Neural cell (in vitro differentiated cells): ENCODE results near the gene CCDC47. TPM values are rescaled to one million over a fixed set of nuclear protein-coding genes. Genes with fewer than 3 reads are reported as not detected.

Source experiments
- H2AFZ ChIP-seq: fragments of 200-600, 300-800 bp; sonication (generic), shearing (Covaris generic); 2 replicates; pipeline ENCODE4 v1.6.0; 2014; ENCODE audit warnings: low read depth, mild to moderate bottlenecking, antibody characterized with exemption, low read length, moderate library complexity
- H3F3A ChIP-seq: fragments of 200-600 bp; shearing (Covaris generic); 2 replicates; pipeline ENCODE4 v1.6.1; 2016; ENCODE audit warnings: mild to moderate bottlenecking, moderate library complexity, mixed read lengths, antibody characterized with exemption, low read length; ENCODE audit not compliant: insufficient read depth, poor library complexity, severe bottlenecking
- H3K27ac ChIP-seq: fragments of 200-600, 300-800 bp; sonication (generic), shearing (Covaris generic); 2 replicates; pipeline ENCODE4 v1.5.1; 2014; ENCODE audit warnings: mild to moderate bottlenecking, low read length, moderate library complexity
- H3K27me3 ChIP-seq: fragments of 300-800, 200-600 bp; sonication (generic), shearing (Covaris generic); 2 replicates; pipeline ENCODE4 v1.6.0; 2014; ENCODE audit warnings: mild to moderate bottlenecking, low read depth, low read length, moderate library complexity; ENCODE audit not compliant: insufficient read depth
- H3K36me3 ChIP-seq: fragments of 300-800, 200-600 bp; sonication (generic), shearing (Covaris generic); 2 replicates; pipeline ENCODE4 v1.5.1; 2014; ENCODE audit warnings: mild to moderate bottlenecking, antibody characterized with exemption, low read length, moderate library complexity; ENCODE audit not compliant: insufficient read depth
- H3K4me2 ChIP-seq: fragments of 300-800, 200-600 bp; sonication (generic), shearing (Covaris generic); 2 replicates; pipeline ENCODE4 v1.6.0; 2014; ENCODE audit warnings: mild to moderate bottlenecking, low read length
- H3K4me3 ChIP-seq: fragments of 300-800, 200-600 bp; sonication (generic), shearing (Covaris generic); 2 replicates; pipeline ENCODE4 v1.5.1; 2014; ENCODE audit warnings: mild to moderate bottlenecking, low read length, moderate library complexity
- H3K79me2 ChIP-seq: fragments of 200-600 bp; shearing (Covaris generic); replicated peaks from 2 replicates; pipeline ENCODE4 v1.6.0; 2014; ENCODE audit warnings: mild to moderate bottlenecking, low read length, moderate library complexity; ENCODE audit not compliant: insufficient read depth
- H3K9ac ChIP-seq: fragments of 300-800, 200-600 bp; sonication (generic), shearing (Covaris generic); 2 replicates; pipeline ENCODE4 v1.6.1; 2016; ENCODE audit warnings: mild to moderate bottlenecking, low read length, mixed read lengths
- H3K9me2 ChIP-seq: fragments of 200-600 bp; shearing (Covaris generic); 2 replicates; pipeline ENCODE4 v1.6.1; 2016; ENCODE audit warnings: mild to moderate bottlenecking, low read length, mixed read lengths; ENCODE audit not compliant: insufficient read depth
- H3K9me3 ChIP-seq: fragments of 200-600, 300-800 bp; sonication (generic), shearing (Covaris generic); 2 replicates; pipeline ENCODE4 v1.6.1; 2016; ENCODE audit warnings: mild to moderate bottlenecking, mixed run types, low read length, moderate library complexity, mixed read lengths
- H4K20me1 ChIP-seq: fragments of 200-600 bp; shearing (Covaris generic); 2 replicates; pipeline ENCODE4 v1.6.1; 2016; ENCODE audit warnings: mild to moderate bottlenecking, mixed run types; ENCODE audit not compliant: insufficient read depth
- EP300 ChIP-seq: fragments of 450-650 bp; conservative IDR thresholded peaks from 2 replicates; pipeline ENCODE4 v1.6.1; 2014; ENCODE audit warnings: antibody characterized with exemption, mild to moderate bottlenecking, moderate library complexity; ENCODE audit not compliant: poor library complexity, severe bottlenecking
- EZH2 ChIP-seq: fragments of 200-600, 300-800 bp; shearing (Covaris generic), sonication (generic); IDR thresholded peaks from 2 replicates; pipeline ENCODE4 v1.6.1; 2014; ENCODE audit warnings: antibody characterized with exemption, low read length, borderline replicate concordance, mild to moderate bottlenecking; ENCODE audit not compliant: insufficient read depth, poor library complexity, severe bottlenecking
- MXI1 ChIP-seq: fragments of 450-650 bp; conservative IDR thresholded peaks from 2 replicates; pipeline ENCODE4 v1.6.1; 2014; ENCODE audit warnings: antibody characterized with exemption, mild to moderate bottlenecking; ENCODE audit not compliant: poor library complexity, severe bottlenecking
- POLR2AphosphoS5 ChIP-seq: IDR thresholded peaks from 2 replicates; pipeline ENCODE4 v1.6.1; 2012
- RAD21 ChIP-seq: fragments of 450-650 bp; conservative IDR thresholded peaks from 2 replicates; pipeline ENCODE4 v1.6.1; 2014; ENCODE audit warnings: antibody characterized with exemption, mild to moderate bottlenecking, moderate library complexity
- SMC3 ChIP-seq: fragments of 450-650 bp; conservative IDR thresholded peaks from 2 replicates; pipeline ENCODE4 v1.6.1; 2014; ENCODE audit warnings: antibody characterized with exemption, mild to moderate bottlenecking, moderate library complexity; ENCODE audit not compliant: poor library complexity
- TAF1 ChIP-seq: IDR thresholded peaks from 2 replicates; pipeline ENCODE4 v1.6.1; 2012; ENCODE audit warnings: low read depth
- polyA plus RNA-seq: library from polyadenylated mRNA; depleted of rRNA; stranded (reverse); fragments of >200 nt; gene quantifications from 2 replicates; pipeline ENCODE4 v1.2.3, GENCODE V29; 2014
- TF ChIP-seq, protein P1 (sequence below): IDR thresholded peaks from 2 replicates; pipeline ENCODE4 v1.6.1; 2012; ENCODE audit warnings: borderline replicate concordance
- TF ChIP-seq, protein P2 (sequence below): fragments of 450-650 bp; IDR thresholded peaks from 2 replicates; pipeline ENCODE4 v1.5.1; 2014; ENCODE audit warnings: antibody characterized with exemption, mild to moderate bottlenecking, moderate library complexity; ENCODE audit not compliant: poor library complexity, severe bottlenecking

The CCDC47 gene
- polyA plus RNA-seq, 1 donor from 2014 or later: 49.3 TPM

DNA sequence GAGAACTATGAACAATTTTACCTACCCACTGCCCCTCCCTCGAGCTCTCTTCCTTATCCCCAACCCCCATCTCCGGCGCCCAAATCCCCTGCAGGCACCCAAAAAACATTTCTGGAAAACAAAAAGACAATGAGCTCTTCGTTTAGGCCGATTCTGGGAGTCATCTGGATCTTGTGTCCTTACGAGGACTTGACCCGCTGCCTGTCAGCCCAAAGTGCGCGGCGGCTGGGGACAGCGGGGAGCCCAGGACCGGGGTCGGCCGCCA, 32.3 kb downstream of the CCDC47 start:
- H2AFZ ChIP-seq: peak overlapping the region; percentile 83
- no peaks in the 10 kb centered on the region for H3F3A ChIP-seq
- H3K27ac ChIP-seq: peak overlapping the region; percentile 92

DNA sequence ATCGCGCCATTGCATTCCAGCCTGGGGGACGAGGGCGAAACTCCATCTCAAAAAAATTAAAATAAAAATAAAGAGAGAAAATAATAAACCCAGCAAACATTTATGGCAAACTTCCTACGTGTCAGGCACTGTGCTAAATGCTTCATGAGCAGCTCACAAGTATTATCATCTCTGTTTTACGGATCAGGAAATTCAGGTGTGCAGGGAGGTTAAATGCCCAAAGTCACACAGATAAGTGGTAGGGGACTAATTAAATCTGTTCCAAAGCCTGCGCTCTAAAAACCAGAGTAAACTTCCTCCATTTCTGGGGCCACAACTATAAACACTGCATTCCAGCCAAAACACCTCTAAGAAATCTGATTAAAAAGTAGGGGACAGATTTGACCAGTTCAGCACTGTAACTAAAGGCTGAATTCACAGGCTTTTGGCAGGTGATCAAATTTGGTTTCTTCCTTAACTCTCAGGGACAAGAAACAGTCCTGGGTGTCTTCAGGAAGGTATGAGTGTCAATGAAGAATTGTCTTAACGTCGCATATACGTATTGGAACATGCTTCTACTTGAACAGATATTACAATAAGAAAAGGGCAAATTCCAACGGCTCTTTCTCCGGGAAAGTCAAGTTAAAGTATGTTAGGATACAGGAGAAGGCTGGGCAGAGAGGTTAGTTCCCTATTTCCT, 32.8 kb downstream of the CCDC47 start:
- Histone ChIP-seq H3K9me3 (no peaks in the 10 kb centered on the region), H2AFZ (peak overlapping the region; percentile 83), H3F3A (no peaks in the 10 kb centered on the region), H3K9ac (peak overlapping the region; percentile 90), H3K4me2 (peak overlapping the region; percentile 81), H3K4me3 (peak overlapping the region; percentile 95), H3K27ac (peak overlapping the region; percentile 92), H3K9me2 (no peaks in the 10 kb centered on the region), H3K79me2 (peaks cover 10% of the 10 kb centered on the region), H3K27me3 (no peaks in the 10 kb centered on the region), H3K36me3 (no peaks in the 10 kb centered on the region), H4K20me1 (no peaks in the 10 kb centered on the region)
- TF ChIP-seq POLR2AphosphoS5 (no peak), RAD21 (no peak)

More for the DNA sequence above, 32.3 kb downstream of the CCDC47 start:
- TF ChIP-seq TAF1 (no peak), EZH2 (no peak), EP300 (no peak), RAD21 (no peak), MXI1 (no peak), POLR2AphosphoS5 (no peak), SMC3 (no peak)
- TF ChIP-seq, protein P1, sequence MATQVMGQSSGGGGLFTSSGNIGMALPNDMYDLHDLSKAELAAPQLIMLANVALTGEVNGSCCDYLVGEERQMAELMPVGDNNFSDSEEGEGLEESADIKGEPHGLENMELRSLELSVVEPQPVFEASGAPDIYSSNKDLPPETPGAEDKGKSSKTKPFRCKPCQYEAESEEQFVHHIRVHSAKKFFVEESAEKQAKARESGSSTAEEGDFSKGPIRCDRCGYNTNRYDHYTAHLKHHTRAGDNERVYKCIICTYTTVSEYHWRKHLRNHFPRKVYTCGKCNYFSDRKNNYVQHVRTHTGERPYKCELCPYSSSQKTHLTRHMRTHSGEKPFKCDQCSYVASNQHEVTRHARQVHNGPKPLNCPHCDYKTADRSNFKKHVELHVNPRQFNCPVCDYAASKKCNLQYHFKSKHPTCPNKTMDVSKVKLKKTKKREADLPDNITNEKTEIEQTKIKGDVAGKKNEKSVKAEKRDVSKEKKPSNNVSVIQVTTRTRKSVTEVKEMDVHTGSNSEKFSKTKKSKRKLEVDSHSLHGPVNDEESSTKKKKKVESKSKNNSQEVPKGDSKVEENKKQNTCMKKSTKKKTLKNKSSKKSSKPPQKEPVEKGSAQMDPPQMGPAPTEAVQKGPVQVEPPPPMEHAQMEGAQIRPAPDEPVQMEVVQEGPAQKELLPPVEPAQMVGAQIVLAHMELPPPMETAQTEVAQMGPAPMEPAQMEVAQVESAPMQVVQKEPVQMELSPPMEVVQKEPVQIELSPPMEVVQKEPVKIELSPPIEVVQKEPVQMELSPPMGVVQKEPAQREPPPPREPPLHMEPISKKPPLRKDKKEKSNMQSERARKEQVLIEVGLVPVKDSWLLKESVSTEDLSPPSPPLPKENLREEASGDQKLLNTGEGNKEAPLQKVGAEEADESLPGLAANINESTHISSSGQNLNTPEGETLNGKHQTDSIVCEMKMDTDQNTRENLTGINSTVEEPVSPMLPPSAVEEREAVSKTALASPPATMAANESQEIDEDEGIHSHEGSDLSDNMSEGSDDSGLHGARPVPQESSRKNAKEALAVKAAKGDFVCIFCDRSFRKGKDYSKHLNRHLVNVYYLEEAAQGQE: no peak
- TF ChIP-seq, protein P2, sequence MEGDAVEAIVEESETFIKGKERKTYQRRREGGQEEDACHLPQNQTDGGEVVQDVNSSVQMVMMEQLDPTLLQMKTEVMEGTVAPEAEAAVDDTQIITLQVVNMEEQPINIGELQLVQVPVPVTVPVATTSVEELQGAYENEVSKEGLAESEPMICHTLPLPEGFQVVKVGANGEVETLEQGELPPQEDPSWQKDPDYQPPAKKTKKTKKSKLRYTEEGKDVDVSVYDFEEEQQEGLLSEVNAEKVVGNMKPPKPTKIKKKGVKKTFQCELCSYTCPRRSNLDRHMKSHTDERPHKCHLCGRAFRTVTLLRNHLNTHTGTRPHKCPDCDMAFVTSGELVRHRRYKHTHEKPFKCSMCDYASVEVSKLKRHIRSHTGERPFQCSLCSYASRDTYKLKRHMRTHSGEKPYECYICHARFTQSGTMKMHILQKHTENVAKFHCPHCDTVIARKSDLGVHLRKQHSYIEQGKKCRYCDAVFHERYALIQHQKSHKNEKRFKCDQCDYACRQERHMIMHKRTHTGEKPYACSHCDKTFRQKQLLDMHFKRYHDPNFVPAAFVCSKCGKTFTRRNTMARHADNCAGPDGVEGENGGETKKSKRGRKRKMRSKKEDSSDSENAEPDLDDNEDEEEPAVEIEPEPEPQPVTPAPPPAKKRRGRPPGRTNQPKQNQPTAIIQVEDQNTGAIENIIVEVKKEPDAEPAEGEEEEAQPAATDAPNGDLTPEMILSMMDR: no peak
- Histone ChIP-seq H3K9ac (peak overlapping the region; percentile 90), H3K9me2 (no peaks in the 10 kb centered on the region), H3K4me2 (peak overlapping the region; percentile 81), H3K27me3 (no peaks in the 10 kb centered on the region), H4K20me1 (no peaks in the 10 kb centered on the region), H3K9me3 (no peaks in the 10 kb centered on the region), H3K79me2 (peaks cover 10% of the 10 kb centered on the region), H3K4me3 (peak overlapping the region; percentile 95), H3K36me3 (no peaks in the 10 kb centered on the region)

DNA sequence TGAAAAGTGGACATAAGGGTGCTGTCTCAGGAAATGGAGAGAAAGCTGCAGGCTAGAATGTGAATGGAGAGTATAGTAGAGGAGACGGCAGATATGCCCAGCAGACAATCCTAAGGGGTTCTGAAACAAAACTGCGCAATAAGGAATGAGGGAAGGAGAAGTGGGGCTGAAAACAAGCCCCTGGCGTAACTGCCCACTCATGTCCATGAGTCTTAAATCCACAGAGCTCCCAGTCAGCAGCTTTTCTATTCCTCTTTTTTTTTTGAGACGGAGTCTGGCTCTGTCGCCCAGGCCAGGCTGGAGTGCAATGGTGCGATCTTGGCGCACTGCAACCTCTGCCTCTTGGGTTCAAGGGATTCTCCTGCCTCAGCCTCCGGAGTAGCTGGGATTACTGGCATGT, 37.7 kb downstream of the CCDC47 start:
- H3F3A ChIP-seq: no peaks in the 10 kb centered on the region
- TF ChIP-seq POLR2AphosphoS5 (no peak), EP300 (no peak), SMC3 (no peak), RAD21 (no peak), MXI1 (no peak), TAF1 (no peak), EZH2 (no peak)
- TF ChIP-seq, protein P2: no peak
- TF ChIP-seq, protein P1: no peak
- H3K79me2 ChIP-seq: peaks cover 9% of the 10 kb centered on the region
- no peaks in the 10 kb centered on the region for H3K9me2 ChIP-seq
- H3K27me3 ChIP-seq: no peaks in the 10 kb centered on the region
- H3K27ac ChIP-seq: no peak overlapping the region
- no peaks in the 10 kb centered on the region for H3K36me3 ChIP-seq
- no peak overlapping the region for H3K4me3 ChIP-seq
- no peak overlapping the region for H3K4me2 ChIP-seq
- no peaks in the 10 kb centered on the region for H4K20me1 ChIP-seq
- no peaks in the 10 kb centered on the region for H3K9me3 ChIP-seq
- H3K9ac ChIP-seq: no peak overlapping the region
- no peak overlapping the region for H2AFZ ChIP-seq
